ENCODE results near the gene ARHGEF10L.

The ARHGEF10L gene

DNA sequence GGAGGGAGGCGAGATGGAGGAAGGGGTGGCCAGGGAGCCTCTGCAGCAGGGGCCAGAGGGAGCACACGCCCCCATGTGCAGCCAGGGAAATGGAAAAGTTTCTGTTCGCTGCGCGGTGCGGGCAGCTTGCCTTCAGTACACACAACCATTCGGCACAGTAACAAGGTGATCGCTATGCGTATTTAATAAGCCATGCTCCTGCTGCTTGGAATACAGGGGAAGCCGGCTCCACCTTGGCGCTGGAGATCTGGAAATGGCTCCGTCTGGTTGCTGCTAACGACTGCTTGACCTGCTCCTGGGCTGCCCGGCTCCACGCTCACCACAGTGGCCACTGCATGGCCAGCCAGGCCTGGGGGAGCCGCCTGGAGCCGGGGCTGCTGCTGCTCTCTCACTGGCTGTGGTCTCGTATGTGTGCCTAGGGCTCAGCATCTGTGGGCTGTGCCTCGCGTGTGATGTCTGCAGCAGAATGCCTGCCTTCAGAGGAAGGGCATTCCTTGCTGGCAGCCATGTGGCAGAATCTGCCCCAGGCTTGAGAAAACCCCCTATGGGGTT lies 129.2 kb downstream of the ARHGEF10L start:
- TF ChIP-seq, protein P1, sequence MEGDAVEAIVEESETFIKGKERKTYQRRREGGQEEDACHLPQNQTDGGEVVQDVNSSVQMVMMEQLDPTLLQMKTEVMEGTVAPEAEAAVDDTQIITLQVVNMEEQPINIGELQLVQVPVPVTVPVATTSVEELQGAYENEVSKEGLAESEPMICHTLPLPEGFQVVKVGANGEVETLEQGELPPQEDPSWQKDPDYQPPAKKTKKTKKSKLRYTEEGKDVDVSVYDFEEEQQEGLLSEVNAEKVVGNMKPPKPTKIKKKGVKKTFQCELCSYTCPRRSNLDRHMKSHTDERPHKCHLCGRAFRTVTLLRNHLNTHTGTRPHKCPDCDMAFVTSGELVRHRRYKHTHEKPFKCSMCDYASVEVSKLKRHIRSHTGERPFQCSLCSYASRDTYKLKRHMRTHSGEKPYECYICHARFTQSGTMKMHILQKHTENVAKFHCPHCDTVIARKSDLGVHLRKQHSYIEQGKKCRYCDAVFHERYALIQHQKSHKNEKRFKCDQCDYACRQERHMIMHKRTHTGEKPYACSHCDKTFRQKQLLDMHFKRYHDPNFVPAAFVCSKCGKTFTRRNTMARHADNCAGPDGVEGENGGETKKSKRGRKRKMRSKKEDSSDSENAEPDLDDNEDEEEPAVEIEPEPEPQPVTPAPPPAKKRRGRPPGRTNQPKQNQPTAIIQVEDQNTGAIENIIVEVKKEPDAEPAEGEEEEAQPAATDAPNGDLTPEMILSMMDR (IDR thresholded peaks at IDR 0.05; ENCODE audit: control insufficient read depth, extremely low read depth, insufficient read depth): no peak
- H3K4me3 ChIP-seq (ENCODE audit: low read depth, low read length): no peak overlapping the region
- no peak for DNase-seq (ENCODE audit: low read depth)

DNA sequence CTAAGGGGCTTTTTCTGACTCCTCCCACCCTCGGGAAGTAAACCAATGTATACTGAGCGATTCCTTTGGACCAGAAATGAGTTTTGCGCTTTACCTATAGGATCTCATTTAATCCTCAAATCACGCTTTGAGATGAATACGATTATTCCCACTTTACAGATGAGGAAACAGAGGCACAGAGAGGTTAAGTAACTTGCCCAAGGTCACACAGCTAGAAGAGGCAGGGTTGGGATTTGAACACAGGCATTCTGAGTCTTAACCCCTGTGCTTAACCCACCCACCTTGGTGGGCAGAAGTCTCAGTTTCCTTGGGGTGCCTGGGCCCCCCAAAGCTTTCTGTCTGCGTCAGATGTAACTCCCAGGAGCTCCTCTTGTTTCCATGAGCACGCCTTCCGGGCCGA lies 129.8 kb downstream of the ARHGEF10L start:
- DNase-seq (ENCODE audit: low read depth): no peak
- H3K4me3 ChIP-seq (ENCODE audit: low read depth, low read length): no peak overlapping the region
- TF ChIP-seq, protein P1 (IDR thresholded peaks at IDR 0.05; ENCODE audit: control insufficient read depth, extremely low read depth, insufficient read depth): no peak

DNA sequence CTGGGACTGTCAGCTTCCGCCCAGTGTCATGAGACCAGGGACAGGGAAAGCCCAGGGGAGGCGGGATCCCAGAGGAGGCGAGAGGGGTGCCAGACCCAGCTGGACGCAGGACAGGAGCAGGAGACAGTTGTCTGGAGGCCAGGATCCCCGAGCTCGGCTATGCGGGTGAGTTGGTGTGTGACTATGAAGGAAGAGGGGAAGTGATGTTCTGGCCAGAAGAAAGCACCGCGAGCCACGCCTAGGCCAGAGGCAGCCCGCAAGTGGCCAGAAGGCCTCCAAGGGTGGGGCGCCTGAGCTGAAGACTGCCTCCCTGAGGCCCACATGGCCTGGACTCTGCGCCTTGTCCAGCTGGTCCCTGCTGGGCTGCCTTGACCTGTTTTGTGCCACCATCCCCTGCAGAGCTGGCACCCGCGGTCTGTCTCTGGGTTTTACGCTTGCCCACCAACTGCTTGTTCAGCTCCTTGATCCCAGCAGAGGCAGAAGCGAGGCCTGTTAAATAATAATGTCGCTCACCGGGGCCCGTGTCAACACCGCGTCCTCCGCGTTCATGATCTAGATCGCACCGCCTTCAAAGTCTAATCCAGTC lies 130.5 kb downstream of the ARHGEF10L start:
- no peak for DNase-seq (ENCODE audit: low read depth)
- H3K4me3 ChIP-seq (ENCODE audit: low read depth, low read length): no peak overlapping the region
- TF ChIP-seq, protein P1 (IDR thresholded peaks at IDR 0.05; ENCODE audit: control insufficient read depth, extremely low read depth, insufficient read depth): no peak

DNA sequence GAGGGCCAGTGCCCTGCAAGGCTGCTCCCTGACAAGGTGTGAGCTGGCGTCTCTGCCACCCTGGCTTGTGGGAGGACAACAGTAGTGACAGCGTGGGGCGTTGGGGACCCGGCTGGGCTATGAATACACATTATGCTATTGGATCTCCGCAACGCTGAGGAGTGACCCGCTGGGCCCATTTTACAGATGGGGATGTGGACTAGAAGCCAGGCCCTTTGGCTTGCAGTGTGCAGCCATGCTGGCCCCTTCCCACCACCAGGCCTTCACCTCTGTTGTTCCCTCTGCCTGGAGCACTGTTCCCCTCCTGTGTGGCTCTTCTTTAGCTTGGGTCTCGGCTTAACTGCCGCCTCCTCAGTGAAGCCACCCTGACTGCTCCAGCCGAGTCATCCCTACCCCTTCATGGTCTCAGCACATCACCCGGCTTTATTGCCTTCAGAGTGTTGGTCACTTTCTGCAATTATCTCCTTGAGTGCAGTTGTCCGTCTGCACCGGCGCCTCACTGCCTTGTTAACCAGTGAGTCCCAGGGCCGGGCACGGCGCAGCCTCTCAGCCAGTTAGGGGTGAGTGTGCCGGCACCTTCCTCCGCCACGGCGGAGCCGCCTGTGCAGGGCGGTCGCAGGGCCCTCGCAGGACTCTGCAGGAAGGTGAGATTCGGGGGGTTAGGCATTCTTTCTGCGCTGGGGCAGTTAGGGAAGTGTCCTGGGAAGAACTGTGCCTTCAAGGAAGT lies 131.3 kb downstream of the ARHGEF10L start:
- no peak overlapping the region for H3K4me3 ChIP-seq (ENCODE audit: low read depth, low read length)
- DNase-seq (ENCODE audit: low read depth): no peak
- TF ChIP-seq, protein P1 (IDR thresholded peaks at IDR 0.05; ENCODE audit: control insufficient read depth, extremely low read depth, insufficient read depth): no peak

DNA sequence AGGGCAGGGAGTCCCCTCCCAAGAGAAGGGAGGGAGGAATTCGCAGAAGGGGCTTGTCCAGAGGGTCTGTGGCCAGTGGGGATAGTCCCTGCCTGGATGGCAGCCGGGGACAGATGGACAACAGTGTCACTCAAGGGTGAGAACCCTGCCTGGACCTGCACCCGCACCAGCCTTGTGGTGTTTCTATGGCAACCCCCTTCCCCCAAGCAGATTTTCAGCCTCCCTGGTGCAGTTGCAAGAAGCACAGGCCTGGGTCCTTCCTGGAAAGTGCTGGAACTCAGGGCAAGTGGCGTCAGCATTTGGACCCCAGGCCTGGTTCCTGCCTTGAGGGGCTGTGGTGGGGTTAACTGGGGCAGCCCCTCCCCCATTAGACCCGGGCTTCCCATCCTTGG lies 131.8 kb downstream of the ARHGEF10L start:
- TF ChIP-seq, protein P1 (IDR thresholded peaks at IDR 0.05; ENCODE audit: control insufficient read depth, extremely low read depth, insufficient read depth): no peak
- no peak overlapping the region for H3K4me3 ChIP-seq (ENCODE audit: low read depth, low read length)
- DNase-seq (ENCODE audit: low read depth): no peak

DNA sequence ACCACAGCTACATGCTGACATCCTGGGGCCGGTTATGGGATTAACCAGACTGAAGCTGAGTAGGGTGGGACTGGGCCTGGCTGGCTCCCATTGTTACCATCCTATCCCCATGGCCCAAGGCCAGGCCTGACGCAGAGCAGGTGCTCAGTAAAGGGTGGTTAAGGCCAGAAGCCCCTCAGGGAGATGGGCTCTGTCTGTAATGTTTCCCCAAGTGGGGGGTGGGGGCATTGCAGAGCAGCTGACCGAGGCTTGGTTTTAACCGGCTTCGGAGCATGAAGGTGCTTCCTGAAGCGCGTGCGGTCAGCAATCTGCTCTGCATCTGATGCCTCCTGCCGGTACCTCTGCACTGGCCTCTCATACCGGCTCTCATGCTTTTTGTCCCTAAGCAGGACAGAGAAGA lies 132.2 kb downstream of the ARHGEF10L start:
- no peak for DNase-seq (ENCODE audit: low read depth)
- TF ChIP-seq, protein P1 (IDR thresholded peaks at IDR 0.05; ENCODE audit: control insufficient read depth, extremely low read depth, insufficient read depth): no peak
- no peak overlapping the region for H3K4me3 ChIP-seq (ENCODE audit: low read depth, low read length)
